ENCODE measurements around the gene HNRNPLL. TPM values are rescaled to one million over a fixed set of nuclear protein-coding genes. Genes with fewer than 3 reads are reported as not detected.
A peak's percentile ranks its signal among the peaks of the same experiment; 100 is the strongest.

HNRNPLL gene
- total and polyA plus RNA-seq, 2 of the 13 experiments (the other 11 are each of a cell fraction or from before 2014, with no cell fraction given) = 49.4 to 103 TPM

DNA sequence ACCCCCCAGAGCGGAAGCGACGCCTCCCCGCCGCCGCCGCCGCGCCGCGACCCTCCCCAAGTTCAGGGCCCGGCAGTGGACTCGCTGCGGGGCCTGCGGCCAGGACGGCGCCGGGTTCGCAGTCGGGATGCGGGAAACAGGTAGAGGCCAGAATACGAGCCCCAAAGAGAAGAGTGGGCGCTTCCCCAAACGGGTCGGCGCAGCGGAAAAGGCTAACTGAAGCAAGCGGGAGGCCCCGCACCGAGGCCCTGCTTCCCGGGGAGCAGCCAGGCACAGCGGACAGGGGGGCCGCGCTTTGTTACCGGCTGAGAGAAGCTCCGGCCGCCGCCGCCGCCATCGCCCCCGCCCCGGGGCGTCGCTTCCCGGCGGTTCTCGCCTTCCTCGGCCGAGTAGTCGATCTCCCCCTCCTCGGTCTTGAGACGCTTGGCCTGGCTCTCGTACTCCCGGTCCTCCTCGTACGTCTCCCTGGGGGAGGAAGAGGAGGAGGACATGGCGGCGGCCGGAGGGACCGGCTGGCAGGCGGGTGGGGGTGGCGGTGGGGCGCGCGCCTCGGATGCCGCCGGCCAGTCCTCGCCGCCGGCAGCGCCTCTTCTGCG lies 494 bp downstream of the HNRNPLL start (continued):
- TF ChIP-seq, protein P1, sequence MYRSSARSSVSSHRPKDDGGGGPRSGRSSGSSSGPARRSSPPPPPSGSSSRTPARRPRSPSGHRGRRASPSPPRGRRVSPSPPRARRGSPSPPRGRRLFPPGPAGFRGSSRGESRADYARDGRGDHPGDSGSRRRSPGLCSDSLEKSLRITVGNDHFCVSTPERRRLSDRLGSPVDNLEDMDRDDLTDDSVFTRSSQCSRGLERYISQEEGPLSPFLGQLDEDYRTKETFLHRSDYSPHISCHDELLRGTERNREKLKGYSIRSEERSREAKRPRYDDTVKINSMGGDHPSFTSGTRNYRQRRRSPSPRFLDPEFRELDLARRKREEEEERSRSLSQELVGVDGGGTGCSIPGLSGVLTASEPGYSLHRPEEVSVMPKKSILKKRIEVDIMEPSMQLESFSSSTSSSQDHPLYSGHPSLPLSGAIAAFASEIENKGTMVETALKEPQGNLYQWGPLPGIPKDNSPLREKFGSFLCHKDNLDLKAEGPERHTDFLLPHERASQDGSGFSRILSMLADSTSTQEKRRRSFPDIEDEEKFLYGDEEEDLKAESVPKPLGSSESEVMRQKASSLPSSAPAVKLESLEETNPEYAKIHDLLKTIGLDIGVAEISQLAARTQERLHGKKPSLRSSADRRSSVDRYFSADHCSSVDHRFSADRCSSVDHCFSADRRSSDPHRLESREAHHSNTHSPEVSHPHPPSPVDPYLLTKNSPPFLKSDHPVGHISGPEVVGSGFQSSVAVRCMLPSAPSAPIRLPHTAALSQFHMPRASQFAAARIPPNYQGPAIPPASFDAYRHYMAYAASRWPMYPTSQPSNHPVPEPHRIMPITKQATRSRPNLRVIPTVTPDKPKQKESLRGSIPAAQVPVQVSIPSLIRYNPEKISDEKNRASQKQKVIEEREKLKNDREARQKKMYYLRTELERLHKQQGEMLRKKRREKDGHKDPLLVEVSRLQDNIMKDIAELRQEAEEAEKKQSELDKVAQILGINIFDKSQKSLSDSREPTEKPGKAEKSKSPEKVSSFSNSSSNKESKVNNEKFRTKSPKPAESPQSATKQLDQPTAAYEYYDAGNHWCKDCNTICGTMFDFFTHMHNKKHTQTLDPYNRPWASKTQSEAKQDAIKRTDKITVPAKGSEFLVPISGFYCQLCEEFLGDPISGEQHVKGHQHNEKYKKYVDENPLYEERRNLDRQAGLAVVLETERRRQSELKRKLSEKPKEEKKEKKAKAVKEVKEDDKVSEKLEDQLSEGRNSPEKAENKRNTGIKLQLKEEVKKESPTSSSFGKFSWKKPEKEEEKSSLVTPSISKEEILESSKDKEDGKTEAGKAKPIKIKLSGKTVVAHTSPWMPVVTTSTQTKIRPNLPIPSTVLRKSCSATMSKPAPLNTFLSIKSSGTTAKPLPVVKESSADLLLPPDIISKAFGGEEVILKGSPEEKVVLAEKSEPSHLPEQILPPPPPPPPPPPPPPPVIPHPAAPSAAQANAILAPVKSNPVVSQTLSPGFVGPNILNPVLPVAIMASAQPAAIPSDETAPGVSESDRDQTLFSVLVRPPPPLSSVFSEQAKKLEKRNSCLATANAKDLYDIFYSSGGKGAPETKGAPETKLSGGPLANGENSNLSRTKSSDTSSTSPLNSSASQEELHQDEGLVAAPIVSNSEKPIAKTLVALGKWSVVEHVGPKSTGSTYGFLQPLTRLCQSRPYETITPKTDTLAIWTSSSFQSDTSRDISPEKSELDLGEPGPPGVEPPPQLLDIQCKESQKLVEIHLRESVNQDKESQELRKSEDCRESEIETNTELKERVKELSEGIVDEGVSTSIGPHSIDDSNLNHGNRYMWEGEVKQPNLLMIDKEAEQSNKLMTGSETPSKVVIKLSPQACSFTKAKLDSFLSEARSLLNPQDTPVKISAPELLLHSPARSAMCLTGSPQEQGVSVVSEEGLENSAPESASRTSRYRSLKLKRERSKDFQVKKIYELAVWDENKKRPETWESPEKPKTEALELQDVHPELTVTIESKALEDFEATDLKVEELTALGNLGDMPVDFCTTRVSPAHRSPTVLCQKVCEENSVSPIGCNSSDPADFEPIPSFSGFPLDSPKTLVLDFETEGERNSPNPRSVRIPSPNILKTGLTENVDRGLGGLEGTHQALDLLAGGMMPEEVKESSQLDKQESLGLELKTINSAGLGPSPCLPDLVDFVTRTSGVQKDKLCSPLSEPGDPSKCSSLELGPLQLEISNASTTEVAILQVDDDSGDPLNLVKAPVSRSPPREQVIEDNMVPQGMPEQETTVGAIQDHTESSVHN (CRISPR knock-in tag; IDR thresholded peaks at IDR 0.05) = no peak; the same call in 1 of the 2 replicates
- TF ChIP-seq ZNF160 (CRISPR knock-in tag; IDR thresholded peaks at IDR 0.05) (0 out of 2 replicates have a peak, but pooled peaks have one; percentile 23), ZFP41 (CRISPR knock-in tag; IDR thresholded peaks at IDR 0.05; ENCODE audit: borderline replicate concordance) (no peak), ZNF549 (CRISPR knock-in tag; IDR thresholded peaks at IDR 0.05) (no peak), HOXD1 (CRISPR knock-in tag; IDR thresholded peaks at IDR 0.05) (no peak), ZBTB7A (CRISPR knock-in tag; IDR thresholded peaks at IDR 0.05) (peak; percentile 87; the same call in 1 of the 2 replicates), ZNF777 (CRISPR knock-in tag; IDR thresholded peaks at IDR 0.05) (no peak; the same call in 1 of the 2 replicates), CREB1 (IDR thresholded peaks at IDR 0.05) (no peak), CREB1 (CRISPR knock-in tag; IDR thresholded peaks at IDR 0.05) (no peak), ZNF768 (CRISPR knock-in tag; IDR thresholded peaks at IDR 0.05) (0 out of 2 replicates have a peak, but pooled peaks have one; percentile 4), HOXA5 (CRISPR knock-in tag; IDR thresholded peaks at IDR 0.05) (no peak), NFYC (CRISPR knock-in tag; IDR thresholded peaks at IDR 0.05) (no peak)
- TF ChIP-seq, protein P2, sequence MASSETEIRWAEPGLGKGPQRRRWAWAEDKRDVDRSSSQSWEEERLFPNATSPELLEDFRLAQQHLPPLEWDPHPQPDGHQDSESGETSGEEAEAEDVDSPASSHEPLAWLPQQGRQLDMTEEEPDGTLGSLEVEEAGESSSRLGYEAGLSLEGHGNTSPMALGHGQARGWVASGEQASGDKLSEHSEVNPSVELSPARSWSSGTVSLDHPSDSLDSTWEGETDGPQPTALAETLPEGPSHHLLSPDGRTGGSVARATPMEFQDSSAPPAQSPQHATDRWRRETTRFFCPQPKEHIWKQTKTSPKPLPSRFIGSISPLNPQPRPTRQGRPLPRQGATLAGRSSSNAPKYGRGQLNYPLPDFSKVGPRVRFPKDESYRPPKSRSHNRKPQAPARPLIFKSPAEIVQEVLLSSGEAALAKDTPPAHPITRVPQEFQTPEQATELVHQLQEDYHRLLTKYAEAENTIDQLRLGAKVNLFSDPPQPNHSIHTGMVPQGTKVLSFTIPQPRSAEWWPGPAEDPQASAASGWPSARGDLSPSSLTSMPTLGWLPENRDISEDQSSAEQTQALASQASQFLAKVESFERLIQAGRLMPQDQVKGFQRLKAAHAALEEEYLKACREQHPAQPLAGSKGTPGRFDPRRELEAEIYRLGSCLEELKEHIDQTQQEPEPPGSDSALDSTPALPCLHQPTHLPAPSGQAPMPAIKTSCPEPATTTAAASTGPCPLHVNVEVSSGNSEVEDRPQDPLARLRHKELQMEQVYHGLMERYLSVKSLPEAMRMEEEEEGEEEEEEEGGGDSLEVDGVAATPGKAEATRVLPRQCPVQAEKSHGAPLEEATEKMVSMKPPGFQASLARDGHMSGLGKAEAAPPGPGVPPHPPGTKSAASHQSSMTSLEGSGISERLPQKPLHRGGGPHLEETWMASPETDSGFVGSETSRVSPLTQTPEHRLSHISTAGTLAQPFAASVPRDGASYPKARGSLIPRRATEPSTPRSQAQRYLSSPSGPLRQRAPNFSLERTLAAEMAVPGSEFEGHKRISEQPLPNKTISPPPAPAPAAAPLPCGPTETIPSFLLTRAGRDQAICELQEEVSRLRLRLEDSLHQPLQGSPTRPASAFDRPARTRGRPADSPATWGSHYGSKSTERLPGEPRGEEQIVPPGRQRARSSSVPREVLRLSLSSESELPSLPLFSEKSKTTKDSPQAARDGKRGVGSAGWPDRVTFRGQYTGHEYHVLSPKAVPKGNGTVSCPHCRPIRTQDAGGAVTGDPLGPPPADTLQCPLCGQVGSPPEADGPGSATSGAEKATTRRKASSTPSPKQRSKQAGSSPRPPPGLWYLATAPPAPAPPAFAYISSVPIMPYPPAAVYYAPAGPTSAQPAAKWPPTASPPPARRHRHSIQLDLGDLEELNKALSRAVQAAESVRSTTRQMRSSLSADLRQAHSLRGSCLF (CRISPR knock-in tag; IDR thresholded peaks at IDR 0.05; ENCODE audit: borderline replicate concordance) = no peak
